Parathyroid adenoma (tissue), 2 donors: ENCODE results near the gene ZGPAT.

Experiments used
- H2AFZ ChIP-seq: fragments of 300-600 bp; sonication (generic); one replicate; pipeline ENCODE4 v1.7.0; 2017; ENCODE audit warnings: antibody characterized with exemption, mild to moderate bottlenecking
- H3K27ac ChIP-seq: fragments of 300-600 bp; sonication (generic); one replicate; pipeline ENCODE4 v1.7.0; 2017
- H3K27me3 ChIP-seq: fragments of 300-600 bp; sonication (generic); one replicate; pipeline ENCODE4 v1.7.0; 2017; ENCODE audit warnings: low read length; ENCODE audit not compliant: control insufficient read depth, insufficient read depth
- H3K36me3 ChIP-seq: fragments of 300-600 bp; sonication (generic); one replicate; pipeline ENCODE4 v1.7.0; 2017; ENCODE audit warnings: low read length; ENCODE audit not compliant: control insufficient read depth, insufficient read depth
- H3K4me1 ChIP-seq: fragments of 300-600 bp; sonication (generic); one replicate; pipeline ENCODE4 v1.7.0; 2017; ENCODE audit warnings: control low read depth
- H3K4me2 ChIP-seq: fragments of 300-600 bp; sonication (generic); one replicate; pipeline ENCODE4 v1.7.0; 2017; ENCODE audit warnings: low read length
- H3K4me3 ChIP-seq: fragments of 300-600 bp; sonication (generic); one replicate; pipeline ENCODE4 v1.7.0; 2017; ENCODE audit warnings: low read depth, low read length
- H3K79me2 ChIP-seq: fragments of 300-600 bp; sonication (generic); one replicate; pipeline ENCODE4 v1.7.0; 2017; ENCODE audit warnings: control low read depth
- H3K9ac ChIP-seq: fragments of 300-600 bp; sonication (generic); one replicate; pipeline ENCODE4 v1.7.0; 2017; ENCODE audit warnings: mild to moderate bottlenecking
- H3K9me3 ChIP-seq: fragments of 300-600 bp; sonication (generic); one replicate; pipeline ENCODE4 v1.7.0; 2017; ENCODE audit warnings: low read length; ENCODE audit not compliant: control insufficient read depth
- CTCF ChIP-seq: fragments of 300-600 bp; sonication (generic); IDR thresholded peaks from one replicate; pipeline ENCODE4 v1.7.0; 2017; ENCODE audit warnings: antibody characterized with exemption, mild to moderate bottlenecking
- donor health status: primary hyperparathyroidism.

ZGPAT gene

GRCh38 chr20:63782521-63782971 is 74.7 kb downstream of the ZGPAT start:
- no peaks in the 10 kb centered on the region for H3K27me3 ChIP-seq
- no peak overlapping the region for H3K9ac ChIP-seq
- H3K79me2 ChIP-seq = peaks cover 55% of the 10 kb centered on the region
- TF ChIP-seq CTCF = no peak
- no peaks in the 10 kb centered on the region for H3K4me1 ChIP-seq
- H2AFZ ChIP-seq = no peak overlapping the region
- no peak overlapping the region for H3K4me3 ChIP-seq
- H3K27ac ChIP-seq = no peak overlapping the region
- no peaks in the 10 kb centered on the region for H3K9me3 ChIP-seq
- H3K4me2 ChIP-seq = no peak overlapping the region
- H3K36me3 ChIP-seq = no peaks in the 10 kb centered on the region

- Histone ChIP-seq H3K9me3 (no peaks in the 10 kb centered on the region), H2AFZ (no peak overlapping the region), H3K79me2 (peaks cover 51% of the 10 kb centered on the region), H3K27me3 (no peaks in the 10 kb centered on the region), H3K4me3 (no peak overlapping the region), H3K4me2 (no peak overlapping the region), H3K27ac (no peak overlapping the region), H3K36me3 (no peaks in the 10 kb centered on the region), H3K9ac (no peak overlapping the region), H3K4me1 (no peaks in the 10 kb centered on the region)
- no peak for TF ChIP-seq CTCF
These were observed 76.1 kb downstream of the ZGPAT start for GRCh38 chr20:63783970-63784369.

- Histone ChIP-seq H3K9ac (no peak overlapping the region), H3K4me3 (no peak overlapping the region), H3K36me3 (no peaks in the 10 kb centered on the region), H3K4me2 (no peak overlapping the region), H2AFZ (no peak overlapping the region), H3K79me2 (peaks cover 52% of the 10 kb centered on the region), H3K4me1 (no peaks in the 10 kb centered on the region), H3K27me3 (no peaks in the 10 kb centered on the region), H3K9me3 (no peaks in the 10 kb centered on the region), H3K27ac (no peak overlapping the region)
- no peak for TF ChIP-seq CTCF
These were observed 77.9 kb downstream of the ZGPAT start for GRCh38 chr20:63785691-63786131.
